CD4-positive, alpha-beta T cell (primary cell): ENCODE results near the gene MPV17L2. TPM values are rescaled to one million over a fixed set of nuclear protein-coding genes. Genes with fewer than 3 reads are reported as not detected.

Experiments used
- ATAC-seq: fragments of 200-7000 bp; cut with Tn5 transposase; one replicate; pipeline ENCODE4 v1.10.0; 2022; ENCODE audit warnings: mild to moderate bottlenecking; ENCODE audit not compliant: poor library complexity
- CTCF ChIA-PET: fragments of 350-600 bp; sonication (Branson Sonifier 250); formaldehyde crosslinking; loops from one replicate; lab custom pipeline; 2021; ENCODE audit warnings: antibody characterized with exemption, inconsistent platforms; lab: Charles Lee
- POLR2A ChIA-PET: fragments of 350-600 bp; sonication (Branson Sonifier 250); formaldehyde crosslinking; loops from one replicate; lab custom pipeline; 2021; ENCODE audit warnings: antibody characterized with exemption, inconsistent platforms; lab: Charles Lee
- DNase-seq, 14 experiments: peaks; one replicate each; pipeline ENCODE4 v3.0.0-alpha.2; 2013 to 2020; ENCODE audit warnings: mixed read lengths in 2 of 14
- H3K27ac ChIP-seq, 2 donors: one replicate each; pipeline versions ENCODE4 v1.5.1 to v1.7.0; 2013; ENCODE audit warnings: low read length in 2 of 2, low read depth in 1 of 2, mild to moderate bottlenecking in 1 of 2
- H3K27me3 ChIP-seq, 2 experiments: 1 replicate in 1 of 2; 2 replicates in 1 of 2; pipeline versions ENCODE4 v1.6.1 to v1.7.0; 2013; ENCODE audit warnings: low read length in 2 of 2, control low read depth in 1 of 2, mild to moderate bottlenecking in 1 of 2, moderate library complexity in 1 of 2; ENCODE audit not compliant: insufficient read depth in 2 of 2, control insufficient read depth in 1 of 2
- H3K36me3 ChIP-seq: one replicate; pipeline ENCODE4 v1.6.1; 2013; ENCODE audit warnings: low read length, control low read depth; ENCODE audit not compliant: insufficient read depth
- H3K4me1 ChIP-seq: one replicate; pipeline ENCODE4 v1.6.1; 2013; ENCODE audit warnings: low read length, control low read depth; ENCODE audit not compliant: insufficient read depth
- H3K4me3 ChIP-seq: one replicate; pipeline ENCODE4 v1.5.1; 2013; ENCODE audit warnings: mild to moderate bottlenecking, low read length, moderate library complexity
- H3K9me3 ChIP-seq, 2 experiments: 1 replicate in 1 of 2; 2 replicates in 1 of 2; pipeline versions ENCODE4 v1.6.1 to v1.7.0; 2013; ENCODE audit warnings: low read length in 2 of 2, mild to moderate bottlenecking in 2 of 2, control low read depth in 1 of 2, moderate library complexity in 1 of 2; ENCODE audit not compliant: control insufficient read depth in 1 of 2, insufficient read depth in 1 of 2
- H3K27ac Mint-ChIP-seq: one replicate; pipeline ENCODE4 v1.8.0; 2020; ENCODE audit warnings: mixed read lengths
- H3K27me3 Mint-ChIP-seq: one replicate; pipeline ENCODE4 v1.8.0; 2021; ENCODE audit warnings: mixed read lengths
- H3K36me3 Mint-ChIP-seq: one replicate; pipeline ENCODE4 v1.8.0; 2021; ENCODE audit warnings: low read depth, mixed read lengths
- H3K4me1 Mint-ChIP-seq: one replicate; pipeline ENCODE4 v1.8.0; 2021; ENCODE audit warnings: low read depth, mixed read lengths
- H3K4me3 Mint-ChIP-seq: one replicate; pipeline ENCODE4 v1.8.0; 2020; ENCODE audit warnings: mild to moderate bottlenecking, mixed read lengths
- H3K9me3 Mint-ChIP-seq: one replicate; pipeline ENCODE4 v1.8.0; 2020; ENCODE audit warnings: mixed read lengths
- CTCF ChIP-seq: fragments of 200-600 bp; IDR thresholded peaks from one replicate; pipeline ENCODE4 v1.8.0; 2022; ENCODE audit warnings: antibody characterized with exemption, mild to moderate bottlenecking
- intact Hi-C, 2 experiments: fragments of 100-400 bp; cut with DNase I in 1 of 2; cut with micrococcal nuclease in 1 of 2; formaldehyde crosslinking; loops; one replicate each; pipeline versions ENCODE4 v1.15.1 to v1.9.0; 2023 to 2025; cut with DNase I, micrococcal nuclease
- total RNA-seq, 174 experiments: library from RNA in 2 of 174; stranded (reverse) in 2 of 174; gene quantifications; one replicate each; pipeline ENCODE4 v1.2.3 and lab custom pipeline; 2021 to 2026

Gene MPV17L2
- total RNA-seq, 2 experiments from 2014 or later, result 2.8 to 3.9 TPM

GRCh38 chr19:18198374-18198773 is 5.4 kb downstream of the MPV17L2 start:
- Histone ChIP-seq H3K4me3 (no peak overlapping the region), H3K27me3 (no peaks in the 10 kb centered on the region), H3K27ac (no peak overlapping the region), H3K4me1 (peaks cover 29% of the 10 kb centered on the region), H3K36me3 (peaks cover 36% of the 10 kb centered on the region), H3K9me3 (no peaks in the 10 kb centered on the region)
- Mint-ChIP-seq H3K36me3 (peaks cover 54% of the 10 kb centered on the region), H3K27me3 (no peaks in the 10 kb centered on the region), H3K4me3 (peak overlapping the region; percentile 45), H3K9me3 (no peaks in the 10 kb centered on the region), H3K27ac (no peak overlapping the region), H3K4me1 (peaks cover 34% of the 10 kb centered on the region)
- CTCF ChIA-PET, result no interaction called here
- POLR2A ChIA-PET, result no interaction called here
- TF ChIP-seq CTCF, result no peak
- no peak for ATAC-seq
- no peak for DNase-seq
- intact Hi-C loops, result no loop called here

- intact Hi-C loops, result loop anchor here in 1 of 2 experiments (2.0 to 5.0 kb wide), 3 partner anchors 50 to 630 kb away; partner anchors contain the start of gene UPF1
These were observed 9.4 kb downstream of the MPV17L2 start for GRCh38 chr19:18202397-18202777.

GRCh38 chr19:18202778-18203407 is 9.9 kb downstream of the MPV17L2 start:
- POLR2A ChIA-PET, result interaction anchor here (1.2 to 3.6 kb wide), 10 partner anchors 8 to 112 kb away, joined by 3 to 67 read pairs (median 6); partner anchors contain the start of genes JUND, MAST3, MPV17L2 and PIK3R2
- DNase-seq, result peak in 7 of 14 experiments; percentile 21 to 63 (median 40)
- peak; percentile 53 for TF ChIP-seq CTCF

More at GRCh38 chr19:18202397-18202777, 9.4 kb downstream of the MPV17L2 start:
- Mint-ChIP-seq H3K4me1 (peaks cover 22% of the 10 kb centered on the region), H3K27me3 (no peaks in the 10 kb centered on the region), H3K27ac (peak overlapping the region; percentile 49), H3K36me3 (peaks cover 51% of the 10 kb centered on the region), H3K9me3 (no peaks in the 10 kb centered on the region), H3K4me3 (peak overlapping the region; percentile 96)
- ChIA-PET CTCF (interaction anchor here (1.0 to 3.8 kb wide), 2 partner anchors 10 to 28 kb away, joined by 4 to 21 read pairs; partner anchors contain the start of gene MPV17L2), POLR2A (interaction anchor here (0.9 kb wide), 1 partner anchor 79 kb away, joined by 3 read pairs; the partner anchor contains the start of gene JUND)
- no peaks in the 10 kb centered on the region for H3K27me3 ChIP-seq
- peaks cover 20% of the 10 kb centered on the region for H3K36me3 ChIP-seq
- H3K4me1 ChIP-seq, result peaks cover 29% of the 10 kb centered on the region
- no peaks in the 10 kb centered on the region for H3K9me3 ChIP-seq
- H3K27ac ChIP-seq, result no peak overlapping the region
- ATAC-seq (no peak), DNase-seq (no peak)
- no peak overlapping the region for H3K4me3 ChIP-seq
- TF ChIP-seq CTCF, result no peak

More at GRCh38 chr19:18202778-18203407, 9.9 kb downstream of the MPV17L2 start:
- H3K27me3 Mint-ChIP-seq, result no peaks in the 10 kb centered on the region
- ATAC-seq, result no peak
- Histone ChIP-seq H3K27me3 (no peaks in the 10 kb centered on the region), H3K9me3 (no peaks in the 10 kb centered on the region), H3K27ac (no peak overlapping the region), H3K4me1 (peaks cover 29% of the 10 kb centered on the region), H3K4me3 (peak overlapping the region; percentile 89), H3K36me3 (peaks cover 15% of the 10 kb centered on the region)
- intact Hi-C loops, result loop anchor here in 1 of 2 experiments (2.0 to 5.0 kb wide), 3 partner anchors 50 to 629 kb away; partner anchors contain the start of gene UPF1
- CTCF ChIA-PET, result interaction anchor here (0.6 to 3.8 kb wide), 4 partner anchors 10 to 67 kb away, joined by 3 to 21 read pairs (median 12); partner anchors contain the start of gene MPV17L2
- H3K27ac Mint-ChIP-seq, result peak overlapping the region; percentile 91
- H3K4me3 Mint-ChIP-seq, result peak overlapping the region; percentile 96
- H3K36me3 Mint-ChIP-seq, result peaks cover 49% of the 10 kb centered on the region
- no peaks in the 10 kb centered on the region for H3K9me3 Mint-ChIP-seq
- peaks cover 22% of the 10 kb centered on the region for H3K4me1 Mint-ChIP-seq
